Left hindlimb (tissue), 1 donor: ENCODE measurements around the gene RGL3.
"Not testable (repeated sequence)": the region's sequence is repeated elsewhere in the genome, so short reads cannot be mapped to it uniquely, and the experiment has no call there.

Experiments
- DNase-seq: peaks from one replicate; pipeline ENCODE4 v3.0.0-alpha.2; 2018

The RGL3 gene, protein sequence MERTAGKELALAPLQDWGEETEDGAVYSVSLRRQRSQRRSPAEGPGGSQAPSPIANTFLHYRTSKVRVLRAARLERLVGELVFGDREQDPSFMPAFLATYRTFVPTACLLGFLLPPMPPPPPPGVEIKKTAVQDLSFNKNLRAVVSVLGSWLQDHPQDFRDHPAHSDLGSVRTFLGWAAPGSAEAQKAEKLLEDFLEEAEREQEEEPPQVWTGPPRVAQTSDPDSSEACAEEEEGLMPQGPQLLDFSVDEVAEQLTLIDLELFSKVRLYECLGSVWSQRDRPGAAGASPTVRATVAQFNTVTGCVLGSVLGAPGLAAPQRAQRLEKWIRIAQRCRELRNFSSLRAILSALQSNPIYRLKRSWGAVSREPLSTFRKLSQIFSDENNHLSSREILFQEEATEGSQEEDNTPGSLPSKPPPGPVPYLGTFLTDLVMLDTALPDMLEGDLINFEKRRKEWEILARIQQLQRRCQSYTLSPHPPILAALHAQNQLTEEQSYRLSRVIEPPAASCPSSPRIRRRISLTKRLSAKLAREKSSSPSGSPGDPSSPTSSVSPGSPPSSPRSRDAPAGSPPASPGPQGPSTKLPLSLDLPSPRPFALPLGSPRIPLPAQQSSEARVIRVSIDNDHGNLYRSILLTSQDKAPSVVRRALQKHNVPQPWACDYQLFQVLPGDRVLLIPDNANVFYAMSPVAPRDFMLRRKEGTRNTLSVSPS

GRCh38 chr19:11418549-11419506, at the start of gene RGL3:
TSS of gene RGL3 (minus strand) at chr19:11419314. CDS start at chr19:11419278, 36 bp downstream.
- DNase-seq: no peak

DNA sequence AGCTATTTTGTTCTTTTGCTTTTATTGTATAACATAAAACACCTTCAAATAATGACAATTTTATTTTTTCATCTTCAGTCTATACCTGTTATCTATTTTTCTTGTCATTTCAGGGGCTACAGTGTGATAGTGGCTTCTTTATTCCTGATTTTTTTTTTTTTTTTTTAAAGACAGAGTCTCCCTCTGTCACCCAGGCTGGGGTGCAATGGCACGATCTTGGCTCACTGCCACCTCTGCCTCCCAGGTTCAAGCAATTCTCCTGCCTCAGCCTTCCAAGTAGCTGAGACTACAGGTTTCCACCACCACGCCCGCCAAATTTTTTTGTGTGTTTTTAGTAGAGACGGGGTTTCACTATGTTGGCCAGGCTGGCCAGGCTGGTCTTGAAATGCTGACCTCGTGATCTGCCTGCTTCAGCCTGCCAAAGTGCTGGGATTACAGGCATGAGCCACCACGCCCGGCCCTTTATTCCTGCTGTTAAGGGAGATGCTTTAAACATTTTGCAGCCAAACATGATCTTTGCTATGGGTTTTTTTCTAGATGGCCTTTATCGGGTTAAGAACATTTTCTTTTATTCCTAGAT, 49.2 kb upstream of the RGL3 start:
- DNase-seq: not testable (repeated sequence)

- DNase-seq: no peak
These were observed 46.5 kb upstream of the RGL3 start for GRCh38 chr19:11465600-11465999.

DNA sequence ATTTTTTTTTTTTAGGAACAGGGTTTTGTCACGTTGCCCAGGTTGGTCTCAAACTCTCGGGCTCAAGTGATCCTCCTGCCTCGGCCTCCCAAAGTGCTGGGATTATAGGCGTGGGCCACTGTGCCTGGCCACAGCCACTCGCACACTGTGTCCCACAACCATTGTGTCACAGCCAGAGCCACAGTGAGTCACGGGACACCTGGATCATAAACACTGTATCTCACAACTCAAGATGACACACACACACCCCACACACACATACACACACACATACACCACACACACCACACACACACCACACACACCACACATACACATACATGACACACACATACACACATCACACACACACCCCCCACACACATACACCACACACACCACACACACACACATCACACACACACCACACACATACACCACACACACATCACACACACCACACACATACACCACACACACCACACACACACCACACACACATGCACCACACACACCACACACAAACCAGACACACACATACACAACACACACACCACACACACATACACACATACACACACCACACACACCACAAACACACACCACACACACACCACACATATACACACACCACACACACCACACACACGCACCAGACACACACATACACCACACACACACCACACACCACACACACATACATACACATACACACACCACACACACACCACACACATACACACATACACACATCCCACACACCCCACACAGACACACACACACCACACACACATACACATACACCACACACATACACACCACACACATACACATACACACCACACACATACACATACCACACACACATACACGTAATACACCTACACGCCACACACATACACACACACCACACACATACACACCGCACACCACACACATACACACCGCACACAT, 45.5 kb upstream of the RGL3 start:
- DNase-seq: no peak

GRCh38 chr19:11463391-11463790, 44.3 kb upstream of the RGL3 start:
- no peak for DNase-seq

GRCh38 chr19:11461453-11461852, 42.3 kb upstream of the RGL3 start:
- no peak for DNase-seq

DNA sequence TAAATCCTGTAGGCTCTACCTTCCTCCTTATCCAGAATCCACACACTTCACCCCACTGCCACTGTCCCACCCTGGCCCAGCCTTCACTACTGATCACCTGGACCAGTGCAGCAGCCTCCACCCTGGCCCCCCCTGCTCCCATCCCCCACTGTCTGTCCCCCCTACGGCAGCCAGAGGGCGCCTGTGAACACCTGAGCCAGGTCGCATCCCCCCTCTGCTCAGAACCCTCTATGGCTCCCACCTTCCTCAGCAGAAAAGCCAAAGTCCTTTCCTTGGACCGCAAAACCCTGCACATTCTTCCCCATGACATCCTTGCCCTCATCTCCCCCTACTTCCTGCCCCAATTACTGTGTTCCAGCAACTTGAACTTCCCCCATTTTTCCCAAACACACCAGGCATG, 41.1 kb upstream of the RGL3 start:
- no peak for DNase-seq

- not testable (repeated sequence) for DNase-seq
These were observed 39.8 kb upstream of the RGL3 start for GRCh38 chr19:11458912-11459311.

DNA sequence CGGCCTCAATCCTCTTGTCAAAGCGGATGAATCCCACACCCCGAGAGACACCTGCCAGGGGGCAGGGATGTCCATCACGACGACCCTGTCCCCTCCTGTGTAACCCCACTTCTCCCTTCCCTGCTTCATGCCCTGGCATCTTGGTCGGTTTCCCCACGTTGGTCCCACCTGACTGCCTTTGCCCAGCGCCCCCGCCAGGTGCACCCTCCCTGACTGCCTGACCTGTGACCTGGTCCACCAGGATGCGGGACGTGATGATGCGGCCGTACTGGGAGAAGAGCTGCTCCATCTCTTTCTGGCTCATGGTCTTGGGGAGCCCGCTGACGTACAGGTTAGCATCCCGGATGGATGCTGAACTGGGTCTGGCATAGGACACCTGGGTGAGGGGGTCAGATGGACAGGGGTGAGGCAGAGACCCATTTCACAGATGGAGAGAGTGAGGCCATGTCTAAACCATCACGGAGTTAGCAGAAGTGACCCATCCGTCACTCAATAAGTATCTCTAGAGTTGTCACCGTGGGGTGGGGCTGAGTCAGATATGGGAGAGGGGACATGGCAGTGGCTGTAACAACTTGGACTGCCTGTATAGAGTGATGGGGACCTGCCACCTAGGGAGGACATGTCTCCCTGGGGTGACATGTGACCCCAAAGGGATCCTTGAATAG, 39.3 kb upstream of the RGL3 start:
- DNase-seq: no peak

DNA sequence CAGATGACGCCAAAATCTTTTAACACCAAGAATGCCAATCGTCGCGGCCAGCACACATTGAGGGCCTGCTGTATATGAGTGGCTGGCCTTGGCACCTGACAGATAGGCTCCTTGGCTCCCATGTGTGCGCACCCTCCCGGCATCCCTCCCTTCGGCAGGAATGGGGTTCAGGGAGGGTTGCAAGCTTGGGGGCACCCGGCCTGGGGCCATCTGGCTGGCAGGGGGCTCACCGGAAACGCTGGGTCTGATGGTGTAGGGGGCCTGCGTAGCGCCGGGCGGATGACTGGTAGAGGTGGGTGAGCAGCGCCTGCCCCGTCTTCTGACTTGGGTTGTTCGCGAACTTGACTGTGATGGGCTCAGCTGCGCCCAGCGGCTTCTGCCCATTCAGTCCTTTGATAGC, 38.7 kb upstream of the RGL3 start:
- no peak for DNase-seq

DNA sequence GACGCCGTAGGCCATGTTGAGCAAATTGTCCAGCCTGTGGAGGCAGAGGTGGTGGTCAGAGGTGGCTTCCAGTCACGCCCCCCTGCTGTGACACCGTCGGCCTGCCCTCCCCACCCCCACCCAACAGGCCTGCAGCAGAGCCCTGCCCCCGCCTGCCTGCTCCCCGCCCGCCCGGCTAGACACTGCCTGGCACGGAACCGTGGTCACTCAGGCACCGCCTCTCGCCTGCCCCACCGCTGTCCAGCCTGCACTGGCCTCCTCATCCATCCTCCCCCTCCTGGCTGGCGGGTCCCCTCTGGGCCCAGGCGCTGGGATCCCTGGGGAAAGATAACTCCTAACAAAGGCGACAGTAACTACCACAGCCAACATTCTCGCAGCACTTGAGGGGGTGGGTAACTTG, 38.0 kb upstream of the RGL3 start:
- no peak for DNase-seq

GRCh38 chr19:11456659-11457058, 37.5 kb upstream of the RGL3 start:
- no peak for DNase-seq

DNA sequence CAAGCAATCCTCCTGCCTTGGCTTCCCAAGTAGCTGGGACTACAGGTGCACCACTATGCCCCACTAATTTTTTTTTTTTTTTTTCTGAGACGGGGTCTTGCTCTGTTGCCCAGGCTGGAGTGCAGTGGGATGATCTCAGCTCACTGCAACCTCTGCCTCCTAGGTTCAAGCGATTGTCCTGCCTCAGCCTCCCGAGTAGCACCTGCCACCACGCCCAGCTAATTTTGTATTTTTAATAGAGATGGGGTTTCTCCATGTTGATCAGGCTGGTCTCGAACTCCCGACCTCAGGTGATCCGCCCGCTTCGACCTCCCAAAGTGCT, 36.1 kb upstream of the RGL3 start:
- not testable (repeated sequence) for DNase-seq

DNA sequence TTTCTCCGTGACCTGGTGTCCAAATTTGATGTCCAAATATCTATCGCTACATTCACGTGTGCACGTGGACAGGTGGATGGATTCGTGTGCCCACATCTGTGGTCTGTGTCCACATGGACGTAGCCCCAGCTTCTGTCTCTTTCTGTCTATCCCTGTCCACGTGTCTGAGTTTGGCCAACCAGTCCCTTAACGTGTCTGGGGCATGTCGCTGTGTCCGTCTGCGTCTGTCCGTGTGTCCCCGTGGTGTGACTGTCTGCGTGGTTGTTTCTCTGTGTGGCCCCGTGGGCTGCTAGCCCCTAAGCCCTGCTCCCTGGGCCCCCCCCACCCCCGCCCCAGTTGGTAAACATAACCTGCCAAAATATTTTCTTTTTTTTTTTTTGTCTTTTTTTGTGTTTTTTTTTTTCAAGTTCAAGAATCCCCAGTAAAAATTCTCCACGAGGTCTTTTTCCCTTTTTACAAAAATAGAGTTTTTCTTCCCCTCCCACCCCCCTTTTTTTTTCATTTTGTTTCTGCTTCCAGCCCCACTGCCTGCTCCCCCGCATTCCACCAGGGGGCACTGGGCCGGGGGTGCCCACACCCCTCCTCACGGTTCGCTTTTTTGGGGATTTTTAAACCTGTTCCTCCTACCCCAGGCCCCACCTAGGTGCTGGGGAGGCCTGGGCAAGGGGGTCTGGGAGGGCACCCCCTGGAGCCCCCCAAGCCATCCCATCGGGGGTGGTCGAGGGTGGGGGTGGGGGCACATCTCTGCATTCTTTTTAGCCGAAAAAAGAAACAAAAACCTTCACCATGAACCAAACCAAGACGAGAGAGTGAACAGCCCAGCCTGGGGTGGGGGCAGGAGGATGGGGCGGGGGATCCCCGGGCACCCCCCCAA, 34.6 kb upstream of the RGL3 start:
- DNase-seq: no peak

- no peak for DNase-seq
These were observed 33.7 kb upstream of the RGL3 start for GRCh38 chr19:11452620-11453310.

- peak; percentile 43 for DNase-seq
These were observed 32.9 kb upstream of the RGL3 start for GRCh38 chr19:11451871-11452619.

GRCh38 chr19:11451327-11451870, 32.3 kb upstream of the RGL3 start:
- no peak for DNase-seq

GRCh38 chr19:11450570-11451326, 31.6 kb upstream of the RGL3 start:
- no peak for DNase-seq
